HG02642 (cell line): ENCODE data around the gene SPACA1.
"Not testable (repeated sequence)": the region's sequence is repeated elsewhere in the genome, so short reads cannot be mapped to it uniquely, and the experiment has no call there.

Experiments used
- ATAC-seq: cut with Tn5 transposase; IDR thresholded peaks from one replicate; pipeline ENCODE4 v1.9.1; 2021; ENCODE audit warnings: mild to moderate bottlenecking; ENCODE audit not compliant: unreplicated experiment, poor library complexity

The SPACA1 gene

GRCh38 chr6:88047510-88048150 lies at the start of gene SPACA1:
SPACA1 (plus strand) TSS chr6:88047841; CDS start chr6:88047906, 65 bp downstream.
- ATAC-seq: no peak

DNA sequence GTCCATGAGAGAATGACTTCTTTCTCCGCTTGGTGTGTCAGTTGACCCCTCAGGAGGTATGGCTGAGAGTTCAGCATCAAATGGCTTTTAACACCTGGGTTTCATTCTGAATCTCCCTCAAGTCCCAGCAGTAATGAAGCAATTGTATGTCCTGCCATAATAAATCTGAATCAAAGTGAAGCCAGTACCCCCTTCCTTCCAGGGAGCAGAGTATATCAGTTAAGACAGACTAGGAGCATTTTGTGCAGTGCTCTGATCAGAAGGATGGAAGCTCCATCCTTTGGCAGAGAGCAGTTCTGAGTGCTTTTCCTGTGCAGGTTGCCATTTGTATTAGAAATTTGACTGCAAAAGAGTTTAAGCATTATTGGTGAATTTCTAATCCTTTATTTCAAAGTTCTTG lies 46.9 kb upstream of the SPACA1 start:
- ATAC-seq: no peak

DNA sequence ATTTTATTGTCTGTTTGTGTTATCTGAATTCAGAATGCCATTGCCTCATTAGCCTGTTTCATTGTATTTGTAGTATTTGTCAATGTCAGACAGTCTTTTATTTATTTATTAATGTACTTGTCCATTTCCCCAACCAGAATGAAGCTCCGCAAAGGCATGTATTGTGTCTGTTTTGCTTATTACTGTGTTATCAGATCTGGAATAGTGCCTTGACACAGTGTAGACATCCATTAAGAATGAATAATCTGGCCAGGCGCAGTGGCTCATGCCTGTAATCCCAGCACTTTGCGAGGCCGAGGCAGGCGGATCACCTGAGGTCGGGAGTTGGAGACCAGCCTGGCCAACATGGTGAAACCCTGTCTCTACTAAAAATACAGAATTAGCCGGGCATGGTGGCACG lies 46.4 kb upstream of the SPACA1 start:
- not testable (repeated sequence) for ATAC-seq

DNA sequence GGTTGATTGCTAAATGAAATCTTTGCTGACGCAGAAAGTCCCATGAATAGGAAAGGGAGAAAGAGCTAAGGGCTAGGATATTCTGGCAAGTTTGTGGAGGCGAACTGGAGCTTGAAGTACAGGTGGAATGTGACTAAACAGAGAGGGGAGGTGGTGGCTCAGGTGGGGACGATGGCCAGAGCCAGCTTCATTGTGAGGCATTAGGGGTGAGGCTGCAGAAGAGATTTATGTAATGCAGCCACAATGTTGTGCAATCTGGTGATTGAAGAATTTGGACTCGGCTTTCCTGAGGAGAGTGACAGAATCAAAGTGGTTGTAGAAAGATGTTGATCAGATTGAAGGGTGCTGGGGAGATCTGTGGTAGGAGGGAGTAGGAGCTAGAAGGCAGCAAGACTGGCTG lies 42.9 kb upstream of the SPACA1 start:
- ATAC-seq: no peak

- ATAC-seq: no peak
Observed at GRCh38 chr6:88006557-88006956, 41.1 kb upstream of the SPACA1 start.

GRCh38 chr6:88008411-88008810 lies 39.2 kb upstream of the SPACA1 start:
- no peak for ATAC-seq

DNA sequence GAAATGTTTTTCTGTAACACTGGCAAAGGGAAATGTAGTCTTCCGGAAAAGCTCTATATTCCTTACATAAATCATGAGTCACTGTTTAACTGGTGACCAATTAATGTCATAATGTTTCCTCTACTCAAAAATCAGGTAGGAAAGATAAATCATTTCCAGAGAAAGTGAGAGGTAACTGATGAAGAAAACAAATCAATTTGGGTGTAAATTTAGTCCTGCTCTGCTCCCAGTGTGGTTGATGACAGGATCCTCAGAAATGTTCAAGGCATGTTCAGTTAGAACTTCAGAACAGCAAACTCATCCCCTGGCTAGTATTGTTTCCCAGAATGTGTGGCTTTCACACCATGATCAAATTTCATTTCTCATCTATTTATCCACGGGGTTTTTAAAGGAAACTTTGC lies 38.8 kb upstream of the SPACA1 start:
- ATAC-seq: no peak

DNA sequence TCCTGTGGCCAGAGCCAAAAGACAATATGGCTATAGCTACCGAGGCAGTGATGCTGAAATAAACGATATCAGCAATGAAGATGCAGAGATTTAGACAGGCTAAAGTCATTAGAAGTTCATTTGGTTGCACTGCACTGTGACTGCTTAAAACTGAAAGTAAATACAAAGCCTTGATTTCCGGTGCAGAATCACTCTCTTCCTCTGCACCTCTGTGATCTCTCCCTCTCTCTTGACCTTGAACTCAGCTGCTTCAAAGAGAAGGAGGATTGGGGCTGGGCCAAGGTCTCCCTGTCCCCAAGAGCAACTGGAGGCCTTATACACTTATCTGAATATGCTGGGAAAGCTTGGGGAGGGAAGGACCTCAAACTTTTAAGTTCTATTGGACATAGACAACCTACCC lies 34.6 kb upstream of the SPACA1 start:
- peak; percentile 56 for ATAC-seq

- ATAC-seq: no peak
Observed at GRCh38 chr6:88013554-88013953, 34.1 kb upstream of the SPACA1 start.

DNA sequence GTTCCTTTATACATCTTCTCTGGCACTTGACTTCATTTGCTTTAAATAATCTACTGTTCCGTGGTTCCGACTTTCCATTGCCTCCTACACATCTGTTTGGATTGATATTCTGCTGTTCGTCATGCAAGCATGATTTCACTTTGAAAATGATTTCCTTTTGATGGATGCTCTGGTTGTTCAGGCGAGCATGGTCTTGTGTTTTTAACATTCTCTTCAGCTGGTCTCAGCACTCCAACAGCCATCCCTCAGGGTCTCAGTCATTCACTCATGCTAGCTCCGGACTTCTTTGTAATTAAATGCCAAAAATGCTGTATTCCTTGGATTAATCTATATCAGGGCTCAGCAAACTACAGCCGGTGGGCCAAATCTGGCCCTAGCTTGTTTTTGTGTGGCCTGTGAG lies 27.2 kb upstream of the SPACA1 start:
- no peak for ATAC-seq

- no peak for ATAC-seq
Observed at GRCh38 chr6:88024696-88025095, 22.9 kb upstream of the SPACA1 start.

DNA sequence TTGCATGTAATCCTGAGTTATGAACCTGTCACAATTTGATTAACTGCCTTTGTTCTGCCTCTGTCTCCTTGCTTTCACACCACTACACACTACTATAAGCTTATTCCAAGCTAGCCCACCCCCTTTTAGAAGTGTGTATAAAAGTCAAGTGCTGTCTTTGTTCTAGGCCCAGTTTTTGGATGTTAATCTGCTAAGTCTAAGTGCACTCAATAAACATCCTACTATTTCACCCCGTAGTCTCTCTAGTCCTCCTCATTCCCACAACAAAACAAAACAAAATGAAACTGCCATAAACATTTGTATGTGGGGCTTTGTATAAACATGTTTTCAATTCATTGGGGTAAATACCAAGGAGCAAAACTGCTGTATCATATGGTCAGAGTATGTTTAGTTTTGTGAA lies 16.1 kb upstream of the SPACA1 start:
- ATAC-seq: no peak

DNA sequence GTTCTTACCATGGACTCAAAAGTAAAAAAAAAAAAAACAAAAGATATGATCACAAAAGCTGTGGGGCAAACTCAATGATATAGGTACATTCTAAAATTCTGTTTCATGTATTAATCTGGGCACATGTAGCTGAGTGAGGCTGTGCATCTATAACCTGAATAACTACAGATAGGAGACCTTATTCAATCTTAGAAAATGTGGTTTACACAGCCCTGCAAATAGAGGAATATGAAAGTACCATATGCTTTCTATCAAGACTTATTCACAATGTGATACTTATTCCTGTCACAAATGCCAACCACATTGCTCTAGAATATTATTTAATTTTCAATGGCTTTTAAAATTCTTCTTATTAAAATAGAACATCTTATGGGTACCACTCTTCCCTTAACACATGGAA lies 3.1 kb upstream of the SPACA1 start:
- ATAC-seq: no peak

- ATAC-seq: no peak
Observed at GRCh38 chr6:88045521-88046136, 2.0 kb upstream of the SPACA1 start.

DNA sequence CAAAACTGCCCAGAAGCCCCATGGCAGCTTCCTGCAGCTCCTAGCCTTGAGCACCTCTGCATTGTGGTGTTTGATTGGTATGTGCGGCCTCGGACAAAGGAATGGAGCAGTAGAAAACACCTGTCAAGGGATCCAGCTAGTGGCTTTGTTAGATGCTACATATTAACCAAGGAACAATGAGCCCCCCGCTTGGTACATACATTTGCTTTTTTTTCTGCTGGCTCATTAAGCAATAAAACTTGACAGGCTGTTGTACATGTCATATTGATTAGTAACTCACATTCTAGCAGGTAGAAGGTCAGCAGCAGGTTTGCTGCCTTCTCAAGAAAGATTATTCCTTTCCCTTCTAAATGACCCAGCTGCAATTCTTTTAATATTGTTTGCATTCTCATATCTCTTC lies 937 bp downstream of the SPACA1 start:
- no peak for ATAC-seq

GRCh38 chr6:88050140-88050818 lies 2.6 kb downstream of the SPACA1 start:
- ATAC-seq: no peak

DNA sequence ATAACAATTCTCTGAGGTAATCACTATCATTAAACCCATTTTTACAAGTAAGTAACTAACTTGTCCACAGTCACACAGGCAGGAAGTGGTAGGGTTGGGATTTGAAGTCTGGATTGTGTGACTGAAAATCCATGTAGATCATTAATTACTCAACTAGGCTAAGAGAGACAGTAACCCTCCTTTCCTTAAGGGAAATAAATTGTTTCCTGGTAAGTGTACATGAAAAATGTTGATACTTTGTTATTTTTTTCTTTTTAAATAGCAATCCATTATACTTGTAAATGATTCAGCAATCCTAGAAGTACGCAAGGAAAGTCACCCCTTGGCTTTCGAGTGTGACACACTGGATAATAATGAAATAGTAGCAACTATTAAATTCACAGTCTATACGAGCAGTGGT lies 11.6 kb downstream of the SPACA1 start:
- no peak for ATAC-seq

GRCh38 chr6:88062376-88062775 lies 14.7 kb downstream of the SPACA1 start:
- ATAC-seq: no peak

- no peak for ATAC-seq
Observed at GRCh38 chr6:88072462-88072861, 24.8 kb downstream of the SPACA1 start.

GRCh38 chr6:88074791-88075190 lies 27.1 kb downstream of the SPACA1 start:
- ATAC-seq: no peak

DNA sequence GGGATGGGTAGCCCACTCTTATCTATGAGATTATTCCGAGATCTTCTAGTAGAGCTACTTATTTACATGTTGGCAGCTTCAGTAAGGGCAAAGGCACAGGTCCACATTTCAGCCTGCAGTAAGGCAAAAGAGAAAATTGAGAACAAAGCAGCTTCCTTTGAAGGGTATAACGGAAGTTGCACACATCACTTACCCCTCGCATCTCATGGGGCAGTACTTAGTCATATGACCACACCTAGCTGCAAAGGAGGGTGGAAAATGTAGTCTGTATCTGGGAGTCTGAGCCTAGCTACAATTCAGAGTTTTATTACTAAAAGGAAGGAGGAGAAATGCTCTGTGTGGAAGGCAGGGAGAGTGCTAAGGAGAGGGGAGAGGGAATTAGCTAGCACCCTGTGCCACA lies 29.7 kb downstream of the SPACA1 start:
- no peak for ATAC-seq

DNA sequence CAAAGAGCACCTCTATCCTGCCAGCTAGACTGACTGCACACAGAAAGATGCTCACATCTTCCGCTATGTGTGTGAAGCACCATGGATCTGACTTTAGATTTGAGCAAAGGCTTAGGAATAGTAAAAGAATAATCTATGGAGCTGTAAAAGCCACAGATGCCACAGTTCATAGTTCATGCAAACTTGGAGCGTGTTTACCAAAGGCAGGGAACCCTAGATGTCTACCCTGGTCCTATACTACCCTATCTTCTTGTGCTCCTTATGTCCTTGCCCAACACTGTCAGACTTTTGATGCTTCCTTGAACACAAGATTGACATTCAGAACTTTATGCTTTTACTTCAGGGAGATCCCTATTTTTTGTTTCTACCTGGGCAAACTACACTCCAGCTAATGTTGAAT lies 39.2 kb downstream of the SPACA1 start:
- no peak for ATAC-seq
